ENCODE data around the gene FOXL3. TPM values are rescaled to one million over a fixed set of nuclear protein-coding genes. Genes with fewer than 3 reads are reported as not detected.
A peak's percentile ranks its signal among the peaks of the same experiment; 100 is the strongest.

The FOXL3 gene
- total and polyA plus RNA-seq, 2 donors from 2014 or later = not detected

DNA sequence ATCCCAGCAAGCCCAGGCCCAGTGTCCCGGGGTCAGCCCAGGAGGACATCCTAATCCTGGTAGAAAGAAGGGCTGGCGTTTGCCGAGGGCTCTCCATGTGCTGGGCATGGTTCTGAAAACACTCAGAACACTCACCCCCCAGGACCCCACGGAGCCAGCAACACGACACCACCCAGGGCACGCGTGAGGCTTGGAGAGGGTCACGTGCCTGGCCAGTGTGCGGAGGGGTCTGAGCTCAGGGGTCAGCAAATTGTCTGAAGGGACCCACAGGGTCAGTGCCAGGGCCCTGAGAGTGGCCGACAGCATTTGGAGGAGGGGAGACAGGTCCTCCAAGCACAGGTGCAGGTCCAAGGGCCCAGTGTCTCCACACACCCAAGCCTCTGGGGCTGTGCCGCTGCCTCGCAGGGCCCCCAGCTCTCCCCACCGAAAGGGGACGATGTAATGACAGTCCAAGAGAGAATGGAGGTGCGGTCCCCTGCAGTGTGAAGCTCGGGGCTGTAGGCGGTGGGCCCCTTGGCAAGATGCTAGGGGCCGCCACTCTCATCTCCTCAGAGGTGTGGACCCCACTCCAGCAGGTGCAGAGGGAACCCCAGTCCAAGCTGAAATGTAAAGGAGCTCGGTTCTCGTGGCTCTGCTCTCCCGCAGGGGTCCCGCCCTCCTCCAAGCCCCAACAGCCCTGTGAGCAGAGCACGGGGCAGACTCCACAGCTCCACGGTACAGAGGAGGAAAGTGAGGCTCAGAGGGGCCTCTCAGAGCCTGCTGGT lies 7.8 kb downstream of the FOXL3 start:
- no peak for TF ChIP-seq CTCF (IDR thresholded peaks at IDR 0.05; ENCODE audit: borderline replicate concordance, extremely low read depth, insufficient read depth)
- Histone ChIP-seq H3K36me3 (ENCODE audit: control insufficient read depth in 2 of 3, insufficient read depth in 3 of 3, low read length in 3 of 3) (no peaks in the 10 kb centered on the region), H3K4me3 (ENCODE audit: low read length in 3 of 3) (no peak overlapping the region), H3K4me1 (ENCODE audit: control insufficient read depth in 2 of 3, insufficient read depth in 2 of 3, low read depth in 1 of 3, low read length in 3 of 3) (peaks cover 0 to 7% (median 0%) of the 10 kb centered on the region in 3 donors), H3K9ac (ENCODE audit: low read length in 3 of 3) (no peak overlapping the region), H3K9me3 (ENCODE audit: control insufficient read depth in 2 of 3, insufficient read depth in 1 of 3, low read length in 3 of 3) (no peaks in the 10 kb centered on the region), H3K27ac (ENCODE audit: low read depth in 2 of 2, low read length in 2 of 2) (no peak overlapping the region), H3K27me3 (ENCODE audit: control insufficient read depth, insufficient read depth, low read length) (no peaks in the 10 kb centered on the region)
- intact Hi-C loops (cut with DNase I) = no loop called here
- FAIRE-seq (no peak), DNase-seq (no peak)

DNA sequence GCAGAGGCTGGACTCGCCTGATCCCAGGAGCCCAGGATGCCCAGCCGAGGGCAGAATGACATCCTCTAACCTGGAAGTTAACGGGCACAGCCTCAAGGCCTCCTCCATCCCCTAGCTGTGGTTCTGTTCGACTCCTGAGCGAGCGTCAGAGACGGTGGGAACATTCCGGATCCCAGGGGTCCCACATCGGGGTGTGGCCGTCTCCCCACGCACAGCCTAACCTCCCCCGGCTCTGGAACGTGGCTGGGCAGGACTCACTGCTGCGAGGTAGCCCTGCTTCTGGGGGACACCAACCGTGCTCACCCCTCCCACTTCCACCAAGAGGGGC lies 8.4 kb downstream of the FOXL3 start:
- DNase-seq (no peak), FAIRE-seq (no peak)
- Histone ChIP-seq H3K9ac (ENCODE audit: low read length in 3 of 3) (no peak overlapping the region), H3K4me1 (ENCODE audit: control insufficient read depth in 2 of 3, insufficient read depth in 2 of 3, low read depth in 1 of 3, low read length in 3 of 3) (peaks cover 0 to 7% (median 0%) of the 10 kb centered on the region in 3 donors), H3K27ac (ENCODE audit: low read depth in 2 of 2, low read length in 2 of 2) (no peak overlapping the region), H3K27me3 (ENCODE audit: control insufficient read depth, insufficient read depth, low read length) (no peaks in the 10 kb centered on the region), H3K36me3 (ENCODE audit: control insufficient read depth in 2 of 3, insufficient read depth in 3 of 3, low read length in 3 of 3) (no peaks in the 10 kb centered on the region), H3K9me3 (ENCODE audit: control insufficient read depth in 2 of 3, insufficient read depth in 1 of 3, low read length in 3 of 3) (no peaks in the 10 kb centered on the region), H3K4me3 (ENCODE audit: low read length in 3 of 3) (no peak overlapping the region)
- intact Hi-C loops (cut with DNase I) = no loop called here
- no peak for TF ChIP-seq CTCF (IDR thresholded peaks at IDR 0.05; ENCODE audit: borderline replicate concordance, extremely low read depth, insufficient read depth)

DNA sequence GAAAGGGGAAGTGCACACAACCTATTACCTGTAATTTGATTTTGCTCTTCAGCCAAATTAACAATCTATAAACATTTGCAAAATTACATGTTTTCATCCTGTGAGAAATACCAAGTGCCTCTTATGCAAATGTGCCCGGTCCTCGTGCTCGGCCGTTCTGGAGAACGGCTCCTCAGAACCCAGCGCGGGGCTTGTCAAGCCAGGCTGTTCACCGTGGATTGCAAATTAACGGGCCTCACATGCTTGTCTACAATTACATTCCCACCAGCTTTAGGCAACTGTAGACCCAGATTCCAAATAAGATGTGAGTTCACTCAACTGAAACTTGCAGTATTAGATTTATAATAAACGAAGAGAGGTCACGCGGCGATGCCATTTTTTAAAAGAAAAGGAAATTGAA lies 8.8 kb downstream of the FOXL3 start:
- peak in 2 of 5 donors; percentile 50 to 53 for DNase-seq
- TF ChIP-seq CTCF (IDR thresholded peaks at IDR 0.05; ENCODE audit: borderline replicate concordance, extremely low read depth, insufficient read depth) = no peak
- H3K9me3 ChIP-seq (ENCODE audit: control insufficient read depth in 2 of 3, insufficient read depth in 1 of 3, low read length in 3 of 3) = no peaks in the 10 kb centered on the region
- H3K36me3 ChIP-seq (ENCODE audit: control insufficient read depth in 2 of 3, insufficient read depth in 3 of 3, low read length in 3 of 3) = no peaks in the 10 kb centered on the region
- intact Hi-C loops (cut with DNase I) = no loop called here
- H3K4me3 ChIP-seq (ENCODE audit: low read length in 3 of 3) = no peak overlapping the region
- no peak overlapping the region for H3K9ac ChIP-seq (ENCODE audit: low read length in 3 of 3)
- no peak overlapping the region for H3K27ac ChIP-seq (ENCODE audit: low read depth in 2 of 2, low read length in 2 of 2)
- no peaks in the 10 kb centered on the region for H3K27me3 ChIP-seq (ENCODE audit: control insufficient read depth, insufficient read depth, low read length)
- FAIRE-seq = no peak
- peaks cover 0 to 7% (median 0%) of the 10 kb centered on the region in 3 donors for H3K4me1 ChIP-seq (ENCODE audit: control insufficient read depth in 2 of 3, insufficient read depth in 2 of 3, low read depth in 1 of 3, low read length in 3 of 3)

Measured in kidney (tissue), 14 donors.